GM12872 (cell line): ENCODE data around the gene YWHAB.

Experiments
- CTCF ChIP-seq: IDR thresholded peaks from 3 replicates; pipeline ENCODE4 v1.5.1; 2011; ENCODE audit warnings: low read depth, mild to moderate bottlenecking, low read length, moderate library complexity; ENCODE audit not compliant: insufficient read depth

YWHAB gene

DNA sequence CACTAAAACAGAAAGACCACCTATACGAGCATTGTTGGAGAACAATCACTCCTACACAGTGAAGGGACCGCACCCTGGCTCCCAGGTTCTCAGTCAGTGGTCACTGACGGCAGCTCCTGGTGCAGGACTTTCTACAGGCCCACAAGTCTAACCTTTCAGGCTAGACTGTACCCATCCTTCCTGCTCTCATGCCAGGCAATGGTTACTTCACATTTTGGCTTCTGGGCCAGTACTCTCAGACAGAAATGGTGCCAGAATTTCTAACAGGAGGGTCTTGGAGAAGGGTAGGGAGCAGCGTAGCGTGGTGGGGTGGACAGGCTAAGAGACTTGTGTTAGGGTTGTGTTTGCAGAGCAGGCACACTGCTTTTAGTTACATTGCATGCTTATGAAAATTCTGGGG is 62.6 kb downstream of the YWHAB start:
- TF ChIP-seq CTCF, result no peak

GRCh38 chr20:44948513-44948912 is 63.0 kb downstream of the YWHAB start:
- TF ChIP-seq CTCF, result no peak

DNA sequence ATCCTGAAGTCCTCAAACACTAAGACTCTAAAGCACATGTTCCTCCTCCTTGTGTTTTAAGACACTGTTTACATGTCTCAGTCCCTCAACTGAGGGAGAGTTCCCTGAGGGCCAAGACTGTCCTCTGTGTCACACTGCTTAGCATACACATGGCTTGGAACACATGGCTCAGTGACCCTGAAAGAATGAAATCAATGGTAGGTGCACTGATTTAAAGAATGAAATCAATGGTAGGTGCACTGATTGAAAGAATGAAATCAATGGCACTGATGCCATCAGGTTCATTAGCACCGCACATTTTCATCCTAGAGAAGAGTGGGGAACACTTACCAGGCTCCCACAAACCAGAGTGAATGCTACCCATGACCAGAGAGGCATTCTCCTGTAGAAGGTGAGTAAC is 64.9 kb downstream of the YWHAB start:
- TF ChIP-seq CTCF, result no peak

GRCh38 chr20:44952731-44953130 is 67.2 kb downstream of the YWHAB start:
- TF ChIP-seq CTCF, result no peak

DNA sequence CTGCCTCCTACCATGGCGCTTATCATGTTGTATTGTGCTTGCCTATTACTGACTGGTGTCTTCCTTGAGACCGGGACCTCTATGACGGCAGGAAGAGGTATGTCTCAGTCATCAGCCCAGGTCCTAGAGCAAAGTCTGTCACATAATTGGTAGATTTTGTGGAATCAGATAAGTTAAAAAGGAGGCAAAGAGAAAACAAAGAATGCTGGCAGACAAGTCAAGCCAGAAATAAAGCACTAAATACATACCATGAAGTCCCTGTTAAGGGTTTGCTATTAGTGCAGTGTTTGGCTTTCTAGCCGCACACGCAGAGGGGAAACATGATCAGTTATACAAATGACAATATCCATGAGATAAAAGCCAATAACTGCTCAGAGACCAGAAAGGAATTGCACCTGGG is 68.7 kb downstream of the YWHAB start:
- TF ChIP-seq CTCF, result no peak

DNA sequence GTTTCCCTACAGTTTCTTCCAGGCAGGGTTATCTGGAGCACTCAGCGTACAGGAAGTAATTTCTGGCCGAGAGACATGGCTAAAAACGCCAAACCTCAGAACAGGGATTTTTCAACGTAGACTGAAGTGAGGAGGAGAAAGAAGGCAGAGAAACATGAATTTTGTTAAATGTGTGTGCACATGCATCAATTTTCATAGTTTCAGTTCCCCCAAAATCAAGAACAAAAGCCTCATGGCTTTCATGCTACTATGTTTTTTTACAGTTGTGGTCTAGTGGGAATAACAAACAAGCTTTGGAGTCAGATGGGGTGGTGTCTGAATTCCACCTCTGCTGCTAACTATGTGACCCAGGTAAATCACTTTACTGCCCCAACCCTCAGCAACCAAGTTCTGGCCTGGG is 69.8 kb downstream of the YWHAB start:
- TF ChIP-seq CTCF, result no peak

GRCh38 chr20:44956410-44956809 is 70.9 kb downstream of the YWHAB start:
- no peak for TF ChIP-seq CTCF
